ENCODE results near the gene ZNF581. TPM values are rescaled to one million over a fixed set of nuclear protein-coding genes. Genes with fewer than 3 reads are reported as not detected.

Gene ZNF581
- total RNA-seq, 3 donors from 2014 or later: 10.7 to 16.8 (median 16.7) TPM

GRCh38 chr19:55652311-55653128 is 9.1 kb downstream of the ZNF581 start:
- DNase-seq (ENCODE audit: low spot score in 2 of 2): no peak
- H3K9me3 ChIP-seq: no peaks in the 10 kb centered on the region
- no peaks in the 10 kb centered on the region for H3K27me3 ChIP-seq
- H3K36me3 ChIP-seq: no peaks in the 10 kb centered on the region
- no peak overlapping the region for H3K4me3 ChIP-seq
- H3K4me1 ChIP-seq: peaks cover 16 to 18% of the 10 kb centered on the region in 2 donors
- intact Hi-C loops (cut with DNase I; ENCODE audit: low total_unique reads): no loop called here
- peak overlapping the region; percentile 100 for H3K27ac ChIP-seq
- TF ChIP-seq POLR2AphosphoS5 (IDR thresholded peaks at IDR 0.05) (no peak), POLR2A (IDR thresholded peaks at IDR 0.05) (no peak), CTCF (IDR thresholded peaks at IDR 0.05) (no peak)

GRCh38 chr19:55653651-55654322 is 10.3 kb downstream of the ZNF581 start:
- intact Hi-C loops (cut with DNase I; ENCODE audit: low total_unique reads): no loop called here
- no peaks in the 10 kb centered on the region for H3K36me3 ChIP-seq

GRCh38 chr19:55654323-55654867 is 10.9 kb downstream of the ZNF581 start:
- H3K36me3 ChIP-seq: no peaks in the 10 kb centered on the region
- no peaks in the 10 kb centered on the region for H3K27me3 ChIP-seq
- H3K4me1 ChIP-seq: peaks cover 19 to 36% of the 10 kb centered on the region in 2 donors
- TF ChIP-seq POLR2AphosphoS5 (IDR thresholded peaks at IDR 0.05) (peak in 1 of 3 donors; percentile 18), POLR2A (IDR thresholded peaks at IDR 0.05) (no peak)
- H3K27ac ChIP-seq: peak overlapping the region; percentile 100
- peak overlapping the region; percentile 82 to 96 (median 91) for H3K4me3 ChIP-seq
- DNase-seq (ENCODE audit: low spot score in 2 of 2): peak; percentile 99
- no peaks in the 10 kb centered on the region for H3K9me3 ChIP-seq
- intact Hi-C loops (cut with DNase I; ENCODE audit: low total_unique reads): no loop called here

More at GRCh38 chr19:55653651-55654322, 10.3 kb downstream of the ZNF581 start:
- Histone ChIP-seq H3K27me3 (no peaks in the 10 kb centered on the region), H3K4me1 (peaks cover 18 to 30% of the 10 kb centered on the region in 2 donors), H3K9me3 (no peaks in the 10 kb centered on the region), H3K27ac (peak overlapping the region; percentile 100), H3K4me3 (peak overlapping the region; percentile 82 to 96 (median 91))
- TF ChIP-seq POLR2A (IDR thresholded peaks at IDR 0.05) (peak; percentile 96), POLR2AphosphoS5 (IDR thresholded peaks at IDR 0.05) (peak; percentile 50 to 93 (median 86)), CTCF (IDR thresholded peaks at IDR 0.05) (peak; percentile 99 to 100 (median 100))
- DNase-seq (ENCODE audit: low spot score in 2 of 2): peak; percentile 96 to 98

GRCh38 chr19:55654868-55655647 is 11.6 kb downstream of the ZNF581 start, which contains the start of gene U2AF2:
Gene U2AF2 (plus strand): TSS chr19:55655035. CDS start chr19:55655105, 70 bp downstream.
- Histone ChIP-seq H3K4me1 (peaks cover 19 to 37% of the 10 kb centered on the region in 2 donors), H3K4me3 (peak within 1 kb of the TSS; percentile 82 to 96 (median 91)), H3K27me3 (no peaks in the 10 kb centered on the region), H3K27ac (peak within 1 kb of the TSS; percentile 100), H3K9me3 (no peaks in the 10 kb centered on the region), H3K36me3 (peaks cover 4% of the 10 kb centered on the region)
- intact Hi-C loops (cut with DNase I; ENCODE audit: low total_unique reads): no loop called here
- TF ChIP-seq POLR2AphosphoS5 (IDR thresholded peaks at IDR 0.05) (peak; percentile 69 to 90 (median 72)), POLR2A (IDR thresholded peaks at IDR 0.05) (peak; percentile 45), CTCF (IDR thresholded peaks at IDR 0.05) (no peak)
- DNase-seq (ENCODE audit: low spot score in 2 of 2): peak; percentile 93 to 97

GRCh38 chr19:55655648-55656040 is 12.2 kb downstream of the ZNF581 start:
- intact Hi-C loops (cut with DNase I; ENCODE audit: low total_unique reads): no loop called here
- peak overlapping the region; percentile 100 for H3K27ac ChIP-seq
- H3K4me3 ChIP-seq: peak overlapping the region; percentile 82 to 96 (median 91)
- H3K27me3 ChIP-seq: no peaks in the 10 kb centered on the region
- H3K36me3 ChIP-seq: peaks cover 5% of the 10 kb centered on the region
- TF ChIP-seq POLR2AphosphoS5 (IDR thresholded peaks at IDR 0.05) (no peak), POLR2A (IDR thresholded peaks at IDR 0.05) (no peak)
- no peaks in the 10 kb centered on the region for H3K9me3 ChIP-seq
- H3K4me1 ChIP-seq: peaks cover 19 to 37% of the 10 kb centered on the region in 2 donors
- no peak for DNase-seq (ENCODE audit: low spot score in 2 of 2)
